ENCODE measurements around the gene NEURL1. TPM values are rescaled to one million over a fixed set of nuclear protein-coding genes. Genes with fewer than 3 reads are reported as not detected.
A peak's percentile ranks its signal among the peaks of the same experiment; 100 is the strongest.

The NEURL1 gene
- polyA plus RNA-seq, 3 donors, result 3.0 to 17.2 (median 3.3) TPM

GRCh38 chr10:103560886-103561285 lies 67.4 kb downstream of the NEURL1 start:
- no peak overlapping the region for H2AFZ ChIP-seq (ENCODE audit: insufficient read depth, low read depth, low read length, poor library complexity, severe bottlenecking)
- peaks cover 0 to 10% of the 10 kb centered on the region in 2 donors for H3K9me3 ChIP-seq (replicated peaks in 1 of 2; ENCODE audit: control insufficient read depth in 1 of 2, insufficient read depth in 1 of 2, low read length in 2 of 2)
- Mint-ChIP-seq H3K4me3 (peak overlapping the region in 1 of 2 donors; percentile 26), H3K9me3 (peaks cover 6 to 15% (median 13%) of the 10 kb centered on the region in 7 donors), H3K4me1 (peaks cover 28% of the 10 kb centered on the region), H3K36me3 (peaks cover 0 to 2% of the 10 kb centered on the region in 2 donors), H3K27me3 (ENCODE audit: low read depth in 3 of 3) (peaks cover 5 to 21% (median 19%) of the 10 kb centered on the region in 3 donors), H3K27ac (no peak overlapping the region)
- H3K4me2 ChIP-seq (replicated peaks; ENCODE audit: extremely low read depth, low read length, poor library complexity, severe bottlenecking), result no peak overlapping the region
- no peaks in the 10 kb centered on the region for H3K36me3 ChIP-seq (replicated peaks in 1 of 2; ENCODE audit: control insufficient read depth in 1 of 2, insufficient read depth in 2 of 2, low read length in 2 of 2)
- H3K79me2 ChIP-seq (ENCODE audit: insufficient read depth, low read length), result no peaks in the 10 kb centered on the region
- no peak for DNase-seq
- H3K4me1 ChIP-seq (ENCODE audit: control insufficient read depth in 1 of 2, insufficient read depth in 2 of 2, low read length in 2 of 2), result peaks cover 14 to 24% of the 10 kb centered on the region in 2 donors
- intact Hi-C loops (cut with micrococcal nuclease), result no loop called here
- H3K9ac ChIP-seq (ENCODE audit: insufficient read depth, low read length, poor library complexity, severe bottlenecking), result no peak overlapping the region
- TF ChIP-seq, protein P1, sequence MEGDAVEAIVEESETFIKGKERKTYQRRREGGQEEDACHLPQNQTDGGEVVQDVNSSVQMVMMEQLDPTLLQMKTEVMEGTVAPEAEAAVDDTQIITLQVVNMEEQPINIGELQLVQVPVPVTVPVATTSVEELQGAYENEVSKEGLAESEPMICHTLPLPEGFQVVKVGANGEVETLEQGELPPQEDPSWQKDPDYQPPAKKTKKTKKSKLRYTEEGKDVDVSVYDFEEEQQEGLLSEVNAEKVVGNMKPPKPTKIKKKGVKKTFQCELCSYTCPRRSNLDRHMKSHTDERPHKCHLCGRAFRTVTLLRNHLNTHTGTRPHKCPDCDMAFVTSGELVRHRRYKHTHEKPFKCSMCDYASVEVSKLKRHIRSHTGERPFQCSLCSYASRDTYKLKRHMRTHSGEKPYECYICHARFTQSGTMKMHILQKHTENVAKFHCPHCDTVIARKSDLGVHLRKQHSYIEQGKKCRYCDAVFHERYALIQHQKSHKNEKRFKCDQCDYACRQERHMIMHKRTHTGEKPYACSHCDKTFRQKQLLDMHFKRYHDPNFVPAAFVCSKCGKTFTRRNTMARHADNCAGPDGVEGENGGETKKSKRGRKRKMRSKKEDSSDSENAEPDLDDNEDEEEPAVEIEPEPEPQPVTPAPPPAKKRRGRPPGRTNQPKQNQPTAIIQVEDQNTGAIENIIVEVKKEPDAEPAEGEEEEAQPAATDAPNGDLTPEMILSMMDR (IDR thresholded peaks at IDR 0.05), result no peak
- no peak overlapping the region for H3K4me3 ChIP-seq (replicated peaks in 1 of 3; ENCODE audit: low read depth in 2 of 3, low read length in 3 of 3)
- WGBS (ENCODE audit: insufficient coverage), result 93% methylated on average over 6 of the region's 7 CpGs
- no peak overlapping the region for H3K27ac ChIP-seq (ENCODE audit: low read depth in 1 of 2, low read length in 2 of 2)
- peaks cover 8% of the 10 kb centered on the region for H4K20me1 ChIP-seq (ENCODE audit: insufficient read depth, low read length)
- H3K27me3 ChIP-seq (ENCODE audit: control insufficient read depth in 2 of 2, insufficient read depth in 2 of 2, low read length in 2 of 2), result peaks cover 0 to 4% of the 10 kb centered on the region in 2 donors

- H3K4me1 Mint-ChIP-seq, result peaks cover 16% of the 10 kb centered on the region
- no peak overlapping the region for H2AFZ ChIP-seq (ENCODE audit: insufficient read depth, low read depth, low read length, poor library complexity, severe bottlenecking)
- H3K4me3 Mint-ChIP-seq, result no peak overlapping the region
- H3K27ac ChIP-seq (ENCODE audit: low read depth in 1 of 2, low read length in 2 of 2), result no peak overlapping the region
- intact Hi-C loops (cut with micrococcal nuclease), result no loop called here
- peaks cover 13 to 21% of the 10 kb centered on the region in 2 donors for H3K4me1 ChIP-seq (ENCODE audit: control insufficient read depth in 1 of 2, insufficient read depth in 2 of 2, low read length in 2 of 2)
- DNase-seq, result no peak
- no peak overlapping the region for H3K4me2 ChIP-seq (replicated peaks; ENCODE audit: extremely low read depth, low read length, poor library complexity, severe bottlenecking)
- H3K27me3 ChIP-seq (ENCODE audit: control insufficient read depth in 2 of 2, insufficient read depth in 2 of 2, low read length in 2 of 2), result no peaks in the 10 kb centered on the region
- H3K9ac ChIP-seq (ENCODE audit: insufficient read depth, low read length, poor library complexity, severe bottlenecking), result no peak overlapping the region
- WGBS (ENCODE audit: insufficient coverage), result 53% methylated on average over 4 of the region's 4 CpGs
- H3K36me3 Mint-ChIP-seq, result peaks cover 0 to 2% of the 10 kb centered on the region in 2 donors
- H4K20me1 ChIP-seq (ENCODE audit: insufficient read depth, low read length), result peaks cover 8% of the 10 kb centered on the region
- H3K9me3 ChIP-seq (replicated peaks in 1 of 2; ENCODE audit: control insufficient read depth in 1 of 2, insufficient read depth in 1 of 2, low read length in 2 of 2), result peaks cover 0 to 10% of the 10 kb centered on the region in 2 donors
- peaks cover 3 to 14% (median 11%) of the 10 kb centered on the region in 3 donors for H3K27me3 Mint-ChIP-seq (ENCODE audit: low read depth in 3 of 3)
- no peaks in the 10 kb centered on the region for H3K36me3 ChIP-seq (replicated peaks in 1 of 2; ENCODE audit: control insufficient read depth in 1 of 2, insufficient read depth in 2 of 2, low read length in 2 of 2)
- no peaks in the 10 kb centered on the region for H3K79me2 ChIP-seq (ENCODE audit: insufficient read depth, low read length)
- no peak overlapping the region for H3K27ac Mint-ChIP-seq
- TF ChIP-seq, protein P1 (IDR thresholded peaks at IDR 0.05), result no peak
- peaks cover 6 to 15% (median 13%) of the 10 kb centered on the region in 7 donors for H3K9me3 Mint-ChIP-seq
- H3K4me3 ChIP-seq (replicated peaks in 1 of 3; ENCODE audit: low read depth in 2 of 3, low read length in 3 of 3), result no peak overlapping the region
These were observed 68.9 kb downstream of the NEURL1 start for GRCh38 chr10:103562383-103562782.
